GM18873 (cell line): ENCODE measurements around the gene UGT2B17.
"Not testable (repeated sequence)": the region's sequence is repeated elsewhere in the genome, so short reads cannot be mapped to it uniquely, and the experiment has no call there.

ENCODE experiments used
- ATAC-seq: cut with Tn5 transposase; IDR thresholded peaks from one replicate; pipeline ENCODE4 v1.9.1; 2021; ENCODE audit warnings: mild to moderate bottlenecking, moderate library complexity, moderate number of reproducible peaks; ENCODE audit not compliant: unreplicated experiment, low FRiP score

UGT2B17 gene

DNA sequence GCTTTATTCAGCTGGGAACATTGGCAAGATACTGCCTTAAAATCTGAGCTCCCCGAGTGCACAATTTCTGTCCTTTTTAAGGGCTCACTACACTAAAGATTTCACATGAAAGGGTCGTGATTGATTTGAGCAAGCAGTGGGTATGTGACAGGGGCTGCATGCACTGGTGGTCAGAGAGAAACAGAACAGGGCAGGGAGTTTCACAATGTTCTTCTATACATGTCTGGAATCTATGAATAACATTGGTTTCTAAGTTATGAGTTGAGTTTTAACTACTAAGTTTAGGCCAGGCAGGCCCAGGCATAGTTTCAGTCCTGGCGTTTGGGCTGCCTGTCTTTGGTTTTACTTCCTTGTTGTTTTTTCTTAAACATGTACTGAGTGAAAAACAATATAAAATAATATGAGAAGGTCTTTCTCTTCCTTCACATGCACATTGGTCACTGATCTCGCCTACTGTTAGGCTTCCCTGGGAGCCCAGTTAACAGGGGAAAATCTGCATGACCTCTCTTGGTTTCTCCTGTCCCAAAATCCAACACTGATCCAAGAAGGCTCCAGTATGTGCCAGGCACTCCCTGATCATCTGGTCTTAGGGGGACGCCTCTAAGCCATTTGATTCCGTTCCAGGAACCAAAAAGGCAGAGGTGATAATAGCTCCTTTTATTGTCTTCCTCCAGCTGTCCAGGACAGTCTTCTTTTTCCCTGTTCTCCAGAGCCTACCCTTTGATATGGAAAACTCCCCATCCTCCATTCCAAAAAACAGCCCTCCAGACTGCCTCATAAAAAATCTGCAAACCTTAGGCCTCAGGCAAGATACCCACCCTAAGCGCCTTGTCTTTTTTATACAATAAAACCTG is at the start of gene UGT2B17:
Gene UGT2B17 (minus strand): TSS at position 51 of the 854 bp plus-strand sequence. CDS start 7,838 bp downstream, outside the sequence.
- ATAC-seq: peak; percentile 87

DNA sequence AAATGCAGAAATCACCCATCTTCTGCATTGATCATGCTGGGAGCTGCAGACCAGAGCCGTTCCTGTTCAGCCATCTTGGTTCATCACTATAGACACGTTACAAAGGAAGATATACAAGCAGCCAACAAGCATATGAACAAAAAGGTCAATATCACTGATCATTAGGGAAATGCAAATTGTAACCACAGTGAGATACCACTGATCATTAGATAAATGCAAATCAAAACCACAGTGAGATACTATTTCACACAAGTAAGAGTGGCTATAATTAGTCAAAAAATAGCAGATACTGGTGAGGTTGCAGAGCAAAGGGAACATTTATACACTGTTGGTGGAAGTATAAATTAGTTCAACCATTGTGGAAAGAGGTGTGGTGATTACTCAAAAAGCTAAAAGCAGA is 46.6 kb upstream of the UGT2B17 start:
- peak; percentile 62 for ATAC-seq

DNA sequence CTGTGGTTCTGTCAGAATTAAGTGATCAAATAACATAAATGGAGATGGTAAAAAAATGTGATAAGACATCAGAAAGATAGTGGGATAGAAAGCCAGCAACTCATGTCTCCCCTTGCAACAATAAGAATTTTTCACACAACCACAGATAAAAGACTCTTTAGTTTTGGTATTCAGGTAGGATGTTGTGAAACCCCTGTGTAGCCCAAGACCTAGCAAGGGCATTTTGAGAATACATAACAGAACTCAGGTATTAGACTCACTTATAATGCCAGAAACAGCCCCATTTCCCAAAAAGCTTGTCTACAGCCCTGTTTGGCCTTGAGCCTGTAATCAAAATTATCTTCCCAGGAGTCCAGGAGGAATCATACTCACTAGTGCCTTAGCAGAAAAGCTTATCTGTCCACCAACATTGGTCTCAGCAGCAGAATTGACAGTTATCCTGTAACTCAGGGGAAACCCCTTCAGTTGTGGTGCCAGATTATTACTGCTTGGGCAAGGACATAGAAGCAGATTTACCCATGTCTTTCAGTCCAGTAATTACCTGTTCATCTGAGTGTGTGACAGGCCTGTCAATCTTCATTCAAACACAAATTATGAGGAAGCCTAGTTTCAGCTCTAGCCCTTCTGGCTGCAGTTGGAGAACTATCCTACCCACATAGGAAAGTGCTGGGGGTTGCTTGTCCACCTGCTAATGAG is 41.0 kb upstream of the UGT2B17 start:
- ATAC-seq: peak; percentile 81

DNA sequence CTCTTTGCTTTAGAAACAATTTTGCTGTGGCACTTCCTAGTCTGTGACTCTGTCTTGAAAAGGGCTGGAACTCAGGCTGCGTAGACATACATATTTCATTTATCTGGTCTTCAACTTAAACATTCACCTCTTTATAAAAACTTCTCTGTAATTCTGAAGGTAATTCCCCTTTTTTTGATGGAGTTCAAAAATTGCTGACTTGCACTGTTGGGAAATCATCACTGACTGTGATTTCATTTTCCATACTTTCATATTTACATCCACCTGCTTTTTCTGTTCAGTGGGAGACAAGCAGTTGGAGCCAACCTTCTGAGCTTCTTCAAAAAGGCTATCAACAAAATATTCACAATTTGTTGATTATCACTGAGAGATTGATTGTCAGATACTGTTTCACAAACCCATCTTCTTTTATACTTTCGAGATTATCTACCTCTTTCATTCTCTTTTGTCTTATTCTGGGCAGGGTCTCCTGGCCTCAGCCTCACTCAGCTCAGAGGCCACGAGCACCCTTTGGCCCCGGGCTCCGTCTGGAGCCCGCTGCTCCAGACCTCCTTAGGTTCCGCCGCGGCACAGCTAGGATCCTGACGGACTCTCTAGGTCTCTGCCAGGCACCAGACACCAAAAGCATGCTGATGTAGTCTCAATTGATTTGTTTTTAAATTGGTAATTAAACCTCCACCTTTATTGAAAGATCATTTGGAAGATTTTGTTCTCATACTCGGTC is 39.7 kb upstream of the UGT2B17 start:
- ATAC-seq: no peak

DNA sequence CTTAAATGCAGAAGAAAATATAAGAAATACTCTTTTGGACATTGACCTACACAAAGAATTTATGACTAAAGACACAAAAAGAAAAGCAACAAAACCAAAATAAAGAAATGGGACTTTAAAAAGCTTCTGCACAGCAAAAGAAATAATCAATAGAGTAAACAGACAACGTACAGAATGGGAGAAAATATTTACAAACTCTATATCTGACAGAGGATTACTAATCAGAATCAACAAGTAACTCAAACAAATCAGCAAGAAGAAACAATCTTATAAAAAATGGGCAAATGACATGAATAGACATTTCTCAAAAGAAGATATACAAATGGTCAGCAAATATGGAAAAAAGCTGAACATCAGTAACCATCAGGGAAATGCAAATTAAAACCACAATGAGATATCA is 37.6 kb upstream of the UGT2B17 start:
- no peak for ATAC-seq

DNA sequence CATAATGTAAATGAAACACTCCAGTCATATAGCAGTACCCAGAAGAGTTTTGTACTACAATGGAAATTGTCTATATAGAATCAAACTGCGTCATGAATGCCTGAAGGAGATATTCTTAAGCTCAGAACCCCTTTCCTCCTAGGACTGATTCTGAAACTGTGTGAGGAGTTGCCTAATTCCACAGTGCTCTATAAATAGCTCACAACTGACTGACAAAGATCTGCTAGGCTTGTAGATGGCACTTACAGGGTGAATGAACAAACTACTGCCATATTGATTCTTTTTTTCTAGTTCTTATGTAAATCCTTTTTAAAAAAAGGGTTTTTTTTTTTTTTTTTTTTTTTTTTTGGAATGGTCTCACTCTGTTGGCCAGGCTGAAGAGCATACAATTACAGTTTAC is 30.1 kb upstream of the UGT2B17 start:
- ATAC-seq: no peak

DNA sequence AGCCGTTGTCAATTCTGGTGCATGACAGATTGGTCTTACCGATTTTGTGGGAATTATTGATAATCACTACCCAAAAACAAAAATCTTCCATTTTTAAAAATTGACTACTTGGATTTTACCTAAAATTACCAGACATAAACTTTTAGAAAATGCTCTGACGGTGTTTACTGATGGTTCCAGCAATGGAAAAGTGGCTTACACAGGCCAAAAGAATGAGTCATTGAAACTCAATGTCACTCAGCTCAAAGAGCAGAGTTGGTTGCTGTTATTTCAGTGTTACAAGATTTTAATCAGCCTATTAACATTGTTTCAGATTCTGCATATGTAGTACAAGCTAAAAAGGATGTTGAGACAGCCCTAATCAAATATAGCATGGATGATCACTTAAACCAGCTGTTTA is 23.0 kb upstream of the UGT2B17 start:
- ATAC-seq: no peak

DNA sequence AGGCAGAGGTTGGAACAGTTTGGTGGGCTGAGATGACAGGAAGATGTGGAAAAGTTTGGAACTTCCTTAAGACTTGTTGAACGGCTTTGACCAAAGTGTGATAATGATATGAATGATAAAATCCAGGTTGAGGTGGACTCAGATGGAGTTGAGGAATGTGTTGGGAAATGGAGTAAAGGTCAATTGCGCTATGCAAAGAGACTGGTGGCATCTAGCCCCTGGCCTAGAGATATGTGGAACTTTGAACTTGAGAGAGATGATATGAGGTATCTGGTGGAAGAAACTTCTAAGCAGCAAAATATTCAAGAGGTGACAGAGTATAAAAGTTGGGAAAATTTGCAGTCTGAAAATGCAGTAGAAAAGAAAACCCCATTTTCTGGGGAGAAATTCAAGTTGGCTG is 21.4 kb upstream of the UGT2B17 start:
- no peak for ATAC-seq

DNA sequence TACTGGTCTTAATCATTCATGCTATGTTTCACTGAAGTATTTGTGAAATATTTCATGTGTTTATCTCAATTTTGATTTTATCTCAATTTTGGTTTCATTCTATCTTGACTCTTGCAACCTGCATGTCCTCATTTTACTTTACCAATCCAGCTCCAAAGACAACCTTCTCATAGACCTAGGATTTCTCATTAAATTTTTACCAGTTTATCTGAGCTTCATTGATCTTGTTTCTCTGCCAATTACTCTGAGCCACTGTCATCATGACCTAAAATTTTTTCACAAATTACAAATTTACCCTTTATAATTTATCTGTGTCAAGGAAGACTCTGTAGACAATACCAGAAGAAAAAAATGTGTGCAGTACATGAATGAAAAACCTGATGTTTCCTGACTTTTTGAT is 18.6 kb upstream of the UGT2B17 start:
- no peak for ATAC-seq

DNA sequence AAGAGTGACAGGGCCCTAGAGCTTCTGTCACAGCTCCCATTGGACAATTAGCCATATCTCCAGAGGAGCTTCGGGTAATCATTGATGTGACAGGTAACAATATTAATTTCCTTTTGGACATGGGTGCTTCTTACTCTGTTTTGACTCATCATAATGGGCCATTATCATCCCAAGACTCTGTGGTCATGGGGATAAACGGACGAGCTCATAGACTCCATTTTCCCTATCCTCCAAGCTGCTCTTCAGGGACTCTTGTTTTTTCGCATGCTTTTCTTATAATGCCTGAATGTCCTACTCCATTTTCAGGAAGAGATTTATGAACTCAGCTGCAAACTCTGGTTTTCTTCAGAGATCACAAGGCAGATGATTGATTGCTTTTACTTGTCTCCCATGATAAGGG is 17.0 kb upstream of the UGT2B17 start:
- no peak for ATAC-seq

DNA sequence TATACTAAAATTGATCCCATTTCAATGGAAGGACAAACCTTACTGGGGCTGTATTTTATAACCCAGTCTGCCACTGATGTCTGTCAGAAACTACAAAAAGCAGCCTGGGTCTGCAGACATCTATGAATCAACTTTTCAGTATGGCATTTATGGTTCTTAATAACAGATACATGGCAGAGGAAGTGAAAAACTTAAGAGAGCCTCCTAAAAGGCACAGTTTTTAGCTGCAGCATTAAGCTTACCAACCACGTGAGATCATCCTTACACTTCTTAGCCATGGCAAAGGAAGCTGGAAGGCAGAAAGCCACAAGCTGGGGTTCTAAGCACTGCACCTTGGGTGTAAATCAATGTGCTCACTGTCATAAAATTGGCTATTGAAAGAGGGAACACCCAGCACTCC is 16.6 kb upstream of the UGT2B17 start:
- ATAC-seq: no peak

DNA sequence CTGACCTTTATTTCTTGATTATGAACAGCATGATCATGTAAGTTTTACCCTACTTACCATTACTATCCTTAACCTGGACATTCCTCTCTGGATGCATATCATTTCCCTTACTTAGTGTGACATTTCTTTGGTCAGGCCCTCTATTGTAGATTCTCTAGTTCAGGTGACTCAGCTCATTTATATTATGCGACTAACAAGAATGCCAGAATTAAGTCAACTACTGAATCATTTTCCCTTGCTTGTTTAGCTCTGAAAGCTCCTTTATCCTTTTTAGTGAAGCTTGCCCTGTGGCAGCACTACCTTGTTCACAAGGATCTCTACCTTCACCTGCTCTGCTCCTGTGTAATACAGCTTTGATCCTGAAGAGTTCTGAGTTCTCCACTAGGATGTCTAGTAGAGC is 15.1 kb upstream of the UGT2B17 start:
- no peak for ATAC-seq

DNA sequence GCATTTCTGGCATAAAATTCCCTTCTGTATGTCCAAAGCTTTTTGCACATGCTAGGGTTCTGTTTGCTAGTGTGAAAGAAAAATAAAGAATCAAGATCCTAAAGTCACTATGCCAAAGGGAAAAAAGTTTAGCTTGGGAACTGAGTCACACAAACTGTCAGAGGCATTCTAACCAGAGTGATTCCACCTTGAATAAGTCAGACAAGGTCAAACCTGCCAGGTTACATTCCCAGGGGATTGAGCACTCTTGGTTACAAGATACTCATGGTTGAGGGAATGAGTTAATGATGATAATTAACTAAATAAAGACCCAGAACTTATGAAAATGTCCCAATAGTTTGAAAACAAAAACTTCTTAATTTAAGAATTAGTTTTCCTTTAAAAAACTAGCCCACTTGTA is 13.7 kb upstream of the UGT2B17 start:
- no peak for ATAC-seq

DNA sequence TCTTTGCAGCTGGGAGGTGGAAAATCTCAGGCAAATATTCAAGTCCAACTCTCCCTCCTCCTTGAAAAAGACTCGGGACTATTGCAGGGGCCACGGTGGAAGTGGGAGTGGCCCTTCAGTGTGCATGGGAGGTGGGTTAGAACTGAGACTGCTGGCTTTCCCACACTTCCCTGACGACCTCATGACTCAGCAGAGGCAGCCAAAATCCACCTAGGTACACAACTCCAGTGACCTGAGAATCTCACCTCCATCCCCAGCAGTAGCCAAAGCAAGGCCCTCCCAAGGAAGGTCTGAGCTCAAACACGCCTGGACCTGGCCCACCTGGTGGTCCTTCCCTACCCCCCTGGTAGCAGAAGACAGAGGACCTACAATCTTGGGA is 6.2 kb upstream of the UGT2B17 start:
- ATAC-seq: no peak

DNA sequence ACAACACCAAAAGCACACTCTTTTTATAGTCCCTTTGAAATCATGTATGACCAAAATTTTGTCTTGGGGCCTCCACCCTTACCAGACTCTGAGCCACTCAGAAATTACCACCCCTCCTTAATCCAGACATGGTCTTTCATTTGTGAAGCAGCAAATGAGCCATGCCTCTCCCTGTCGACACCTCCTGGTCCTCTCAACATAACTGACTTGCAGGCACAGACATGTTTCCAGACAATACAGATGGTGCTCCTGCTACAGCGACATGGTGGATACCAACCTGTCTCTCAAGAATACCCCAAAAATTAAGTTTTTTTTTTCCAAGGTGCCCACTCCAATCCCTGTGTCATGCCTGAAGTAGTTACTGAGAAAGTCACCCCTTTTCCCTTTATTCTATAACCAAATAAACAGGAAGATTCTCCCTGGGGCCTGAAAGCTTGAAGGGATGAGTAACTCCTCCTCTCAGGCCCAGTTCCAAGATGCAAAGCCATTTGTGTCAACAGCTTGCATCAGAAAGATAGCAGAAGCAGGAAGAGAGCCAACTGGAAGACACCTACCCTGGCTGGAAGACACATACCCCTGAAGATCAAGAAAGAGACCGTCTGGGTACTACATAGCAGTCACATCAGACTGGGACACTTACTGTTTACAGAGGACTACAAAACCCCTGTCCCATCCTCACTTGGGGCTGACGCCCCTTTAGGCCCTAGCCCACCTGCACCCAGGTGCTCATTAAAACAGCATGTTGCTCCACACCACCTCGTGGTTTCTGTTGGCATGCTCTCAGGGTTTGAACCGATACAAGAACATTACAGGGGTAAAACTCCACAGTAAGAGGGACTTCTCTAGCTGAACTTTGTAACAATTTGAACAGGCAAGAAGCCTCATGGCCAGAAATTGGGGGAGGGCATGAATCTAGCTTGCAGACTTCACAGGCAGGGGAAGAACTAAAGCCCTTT is 5.5 kb upstream of the UGT2B17 start:
- ATAC-seq: no peak

DNA sequence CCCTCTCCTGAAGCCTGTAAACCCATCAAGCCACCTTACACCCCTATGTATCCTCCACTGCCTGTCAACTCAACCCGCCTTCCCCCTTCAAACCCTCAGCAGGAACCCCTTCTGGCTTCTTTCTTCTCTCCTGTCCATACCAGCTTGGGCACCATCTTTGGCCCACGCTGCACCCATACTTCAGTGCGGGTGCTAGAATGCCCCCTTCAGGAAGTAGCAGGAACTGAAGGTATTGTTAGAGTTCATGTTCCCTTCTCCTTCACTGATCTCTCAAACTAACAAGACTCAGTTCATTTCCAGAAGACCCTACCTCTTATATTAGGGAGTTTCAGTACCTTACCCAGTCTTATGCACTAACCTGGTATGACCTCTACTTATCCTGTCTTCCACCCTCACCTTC is 1.5 kb upstream of the UGT2B17 start:
- ATAC-seq: no peak

DNA sequence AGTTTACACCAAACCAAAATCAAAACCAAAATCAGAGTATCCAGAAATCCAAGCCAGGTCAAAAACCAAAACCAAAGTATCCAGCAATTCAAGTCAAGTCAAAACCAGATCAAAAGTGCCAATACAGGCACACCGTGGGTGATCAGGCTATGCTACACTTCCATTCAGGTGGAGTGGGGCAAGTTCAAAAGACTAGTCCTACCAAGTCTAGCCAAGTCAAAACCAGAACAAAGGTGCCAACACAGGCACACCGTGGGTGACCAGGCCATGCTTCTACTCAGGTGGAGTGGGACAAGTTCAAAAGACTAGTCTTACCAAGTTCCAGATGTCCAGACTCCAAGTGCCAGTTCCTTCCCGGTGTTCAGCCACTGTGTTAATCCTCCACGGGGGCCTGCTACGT is 486 bp downstream of the UGT2B17 start:
- ATAC-seq: not testable (repeated sequence)

DNA sequence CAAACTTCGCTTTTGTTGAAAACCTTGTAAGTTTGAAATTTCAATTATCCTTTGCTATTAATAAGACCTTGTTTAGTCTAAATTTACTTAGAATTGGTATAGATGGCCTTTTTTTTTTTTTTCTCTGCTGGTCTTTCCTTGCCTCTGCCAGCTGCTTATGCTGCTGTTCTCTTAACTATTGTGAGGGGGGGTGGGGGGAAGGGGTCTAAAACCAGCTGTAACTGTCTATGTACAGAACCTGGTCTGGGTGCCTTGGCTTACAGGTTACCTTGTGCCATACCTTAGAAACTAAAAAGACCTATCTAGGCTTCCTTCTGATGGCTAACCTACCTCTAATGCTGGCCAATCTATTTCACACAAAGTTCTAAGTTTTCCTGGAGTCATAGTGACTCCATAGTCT is 1.0 kb downstream of the UGT2B17 start:
- no peak for ATAC-seq

DNA sequence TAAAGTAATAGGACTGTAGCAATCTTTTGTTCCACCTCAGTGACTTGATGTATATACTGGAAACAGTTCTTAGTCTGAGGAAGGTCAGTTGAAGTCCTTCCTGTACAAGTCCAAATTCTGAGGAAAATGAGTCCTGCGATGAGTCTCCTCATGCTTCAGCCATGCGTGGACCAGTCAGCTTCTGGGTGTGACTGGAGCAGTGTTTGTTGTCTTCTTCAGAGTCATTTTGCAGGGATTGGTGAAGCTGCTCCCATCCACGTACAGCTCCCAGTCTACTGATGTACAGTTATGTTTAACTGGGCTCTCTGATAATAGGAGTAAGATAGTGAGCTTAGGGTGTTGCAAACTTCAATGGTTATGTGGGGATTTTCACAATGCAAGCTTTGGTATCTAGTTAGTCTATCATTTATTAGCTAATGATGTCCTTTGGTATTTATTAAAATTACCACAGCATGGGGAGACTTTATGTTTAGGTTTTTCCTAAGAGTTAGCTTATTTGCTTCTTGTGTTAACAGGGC is 3.4 kb downstream of the UGT2B17 start:
- no peak for ATAC-seq

DNA sequence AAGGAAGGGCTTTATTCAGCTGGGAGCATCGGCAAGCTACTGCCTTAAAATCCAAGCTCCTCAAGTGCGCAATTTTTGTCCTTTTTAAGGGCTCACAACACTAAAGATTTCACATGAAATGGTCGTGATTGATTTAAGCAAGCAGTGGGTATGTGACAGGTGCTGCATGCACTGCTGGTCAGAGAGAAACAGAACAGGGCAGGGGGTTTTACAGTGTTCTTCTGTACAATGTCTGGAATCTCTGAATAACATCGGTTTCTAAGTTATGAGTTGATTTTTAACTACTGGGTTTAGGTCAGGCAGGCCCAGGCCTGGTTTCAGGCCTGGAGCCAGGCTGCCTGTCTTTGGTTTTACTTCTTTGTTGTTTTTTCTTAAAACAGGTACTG is 6.0 kb downstream of the UGT2B17 start:
- peak; percentile 29 for ATAC-seq
